ENCODE results near the gene CFAP46. TPM values are rescaled to one million over a fixed set of nuclear protein-coding genes. Genes with fewer than 3 reads are reported as not detected.

CFAP46 gene
- total and polyA plus RNA-seq, 2 of the 8 experiments (the other 6 are each of a cell fraction or from before 2014, with no cell fraction given) = 2.6 to 4.8 TPM

Other genes starting within 250 kb of the CFAP46 start
- not detected in 2 replicates for gene NKX6-2, start 156.4 kb downstream of the CFAP46 start, total RNA-seq (2021; fragmentation: NEBNext Ultra II Directional; extraction: Animal tissue kit (Norgen Biotek cat#: 25700))
- gene NKX6-2, start 156.4 kb downstream of the CFAP46 start, polyA plus RNA-seq (2011; rRNA removed) = 0.06 and 0.14 TPM in 2 replicates
- 0.08 and 0.17 TPM in 2 replicates for gene ADGRA1, start 145.4 kb upstream of the CFAP46 start, total RNA-seq (2021; fragmentation: NEBNext Ultra II Directional; extraction: Animal tissue kit (Norgen Biotek cat#: 25700))
- gene ADGRA1, start 145.4 kb upstream of the CFAP46 start, polyA plus RNA-seq (2011; rRNA removed) = 0.21 and 0.24 TPM in 2 replicates
- 16.7 and 19.3 TPM in 2 replicates for gene KNDC1, start 217.6 kb upstream of the CFAP46 start, total RNA-seq (2021; fragmentation: NEBNext Ultra II Directional; extraction: Animal tissue kit (Norgen Biotek cat#: 25700))
- 7.5 and 10.4 TPM in 2 replicates for gene KNDC1, start 217.6 kb upstream of the CFAP46 start, polyA plus RNA-seq (2011; rRNA removed)